CD4-positive, alpha-beta memory T cell (primary cell): Measurements from ENCODE around the gene BFSP2. TPM values are rescaled to one million over a fixed set of nuclear protein-coding genes. Genes with fewer than 3 reads are reported as not detected.

Source experiments
- CTCF ChIA-PET: fragments of 350-600 bp; sonication (Branson Sonifier 250); formaldehyde crosslinking; loops from one replicate; lab custom pipeline; 2021; ENCODE audit warnings: inconsistent platforms; ENCODE audit not compliant: partially characterized antibody; lab: Charles Lee
- POLR2A ChIA-PET: fragments of 350-600 bp; sonication (Branson Sonifier 250); formaldehyde crosslinking; loops from one replicate; lab custom pipeline; 2021; ENCODE audit not compliant: partially characterized antibody; lab: Charles Lee
- DNase-seq, 5 donors: peaks; one replicate each; pipeline versions ENCODE4 v3.0.0 to v3.0.0-alpha.2; 2020 to 2022; ENCODE audit warnings: mixed read lengths in 1 of 5
- H3K27ac ChIP-seq: one replicate; pipeline ENCODE4 v1.7.0; 2013; ENCODE audit warnings: low read depth, low read length
- H3K27me3 ChIP-seq: 2 replicates; pipeline ENCODE4 v1.7.0; 2013; ENCODE audit warnings: mild to moderate bottlenecking, low read length, moderate library complexity; ENCODE audit not compliant: insufficient read depth
- H3K36me3 ChIP-seq: 2 replicates; pipeline ENCODE4 v1.7.0; 2013; ENCODE audit warnings: mild to moderate bottlenecking, low read length, moderate library complexity; ENCODE audit not compliant: insufficient read depth
- H3K4me1 ChIP-seq: 2 replicates; pipeline ENCODE4 v1.7.0; 2013; ENCODE audit warnings: mild to moderate bottlenecking, low read length, moderate library complexity; ENCODE audit not compliant: insufficient read depth
- H3K4me3 ChIP-seq, 2 donors: one replicate each; pipeline ENCODE4 v1.7.0; 2013; ENCODE audit warnings: low read length in 2 of 2, mild to moderate bottlenecking in 1 of 2
- H3K9me3 ChIP-seq, 2 donors: one replicate each; pipeline ENCODE4 v1.7.0; 2013; ENCODE audit warnings: low read length in 2 of 2, control low read depth in 1 of 2; ENCODE audit not compliant: control insufficient read depth in 1 of 2
- H3K27ac Mint-ChIP-seq, 7 donors: one replicate each; pipeline ENCODE4 v1.8.0; 2020 to 2021; ENCODE audit warnings: mixed read lengths in 7 of 7, mild to moderate bottlenecking in 6 of 7, inconsistent platforms in 3 of 7, moderate library complexity in 3 of 7
- H3K27me3 Mint-ChIP-seq, 2 donors: one replicate each; pipeline ENCODE4 v1.8.0; 2020 to 2021; ENCODE audit warnings: mixed read lengths in 2 of 2
- H3K36me3 Mint-ChIP-seq, 2 donors: one replicate each; pipeline ENCODE4 v1.8.0; 2020 to 2021; ENCODE audit warnings: mixed read lengths in 2 of 2, inconsistent platforms in 1 of 2, mild to moderate bottlenecking in 1 of 2
- H3K4me1 Mint-ChIP-seq, 4 donors: one replicate each; pipeline ENCODE4 v1.8.0; 2020 to 2021; ENCODE audit warnings: mixed read lengths in 4 of 4, mild to moderate bottlenecking in 1 of 4
- H3K4me3 Mint-ChIP-seq, 8 donors: one replicate each; pipeline ENCODE4 v1.8.0; 2020 to 2021; ENCODE audit warnings: mixed read lengths in 8 of 8, mild to moderate bottlenecking in 7 of 8, moderate library complexity in 6 of 8, inconsistent platforms in 3 of 8
- H3K9me3 Mint-ChIP-seq, 8 donors: one replicate each; pipeline ENCODE4 v1.8.0; 2020 to 2021; ENCODE audit warnings: mixed read lengths in 8 of 8, mild to moderate bottlenecking in 5 of 8, inconsistent platforms in 3 of 8, moderate library complexity in 1 of 8
- intact Hi-C: fragments of 100-400 bp; cut with micrococcal nuclease; formaldehyde crosslinking; loops from one replicate; pipeline ENCODE4 v1.15.1; 2023
- polyA plus RNA-seq, 2 donors: library from polyadenylated mRNA; unstranded; fragments of 300-500 nt; fragmentation: Illumina TruSeq; gene quantifications; one replicate each; pipeline ENCODE4 v1.2.3, GENCODE V29; 2021
- total RNA-seq, 2 experiments: library from RNA; stranded (reverse); gene quantifications; one replicate each; pipeline ENCODE4 v1.2.3, GENCODE V29; 2021

Gene BFSP2, protein sequence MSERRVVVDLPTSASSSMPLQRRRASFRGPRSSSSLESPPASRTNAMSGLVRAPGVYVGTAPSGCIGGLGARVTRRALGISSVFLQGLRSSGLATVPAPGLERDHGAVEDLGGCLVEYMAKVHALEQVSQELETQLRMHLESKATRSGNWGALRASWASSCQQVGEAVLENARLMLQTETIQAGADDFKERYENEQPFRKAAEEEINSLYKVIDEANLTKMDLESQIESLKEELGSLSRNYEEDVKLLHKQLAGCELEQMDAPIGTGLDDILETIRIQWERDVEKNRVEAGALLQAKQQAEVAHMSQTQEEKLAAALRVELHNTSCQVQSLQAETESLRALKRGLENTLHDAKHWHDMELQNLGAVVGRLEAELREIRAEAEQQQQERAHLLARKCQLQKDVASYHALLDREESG
- total RNA-seq = not detected
- polyA plus RNA-seq = 1 to 10 TPM in 1 of 2 donors, under 1 TPM in 1; 0.86 to 1.3 TPM

GRCh38 chr3:133400006-133400515, at the start of gene BFSP2:
Gene BFSP2, plus strand, starts transcription at chr3:133400056. Its CDS starts 28 bp downstream, at chr3:133400084.
- Mint-ChIP-seq H3K27me3 (no peaks in the 10 kb centered on the region), H3K4me3 (no peak within 1 kb of the TSS), H3K27ac (no peak within 1 kb of the TSS), H3K9me3 (peaks cover 0 to 1% (median 0%) of the 10 kb centered on the region in 8 donors), H3K4me1 (peaks cover 0 to 1% (median 0%) of the 10 kb centered on the region in 4 donors), H3K36me3 (no peaks in the 10 kb centered on the region)
- no peak within 1 kb of the TSS for H3K27ac ChIP-seq
- no peak for DNase-seq
- CTCF ChIA-PET = interaction anchor here (1.9 kb wide), 1 partner anchor 24 kb away, joined by 4 read pairs; no protein-coding TSS in a partner anchor
- H3K9me3 ChIP-seq = no peaks in the 10 kb centered on the region
- no peaks in the 10 kb centered on the region for H3K27me3 ChIP-seq
- no peaks in the 10 kb centered on the region for H3K36me3 ChIP-seq
- H3K4me1 ChIP-seq = no peaks in the 10 kb centered on the region
- intact Hi-C loops = no loop called here
- POLR2A ChIA-PET = interaction anchor here (0.7 kb wide), 1 partner anchor 75 kb away, joined by 3 read pairs; no protein-coding TSS in a partner anchor
- no peak within 1 kb of the TSS for H3K4me3 ChIP-seq

GRCh38 chr3:133354721-133355120, 45.1 kb upstream of the BFSP2 start:
- no peak overlapping the region for H3K27ac Mint-ChIP-seq
- Histone ChIP-seq H3K4me1 (no peaks in the 10 kb centered on the region), H3K9me3 (no peaks in the 10 kb centered on the region), H3K27me3 (no peaks in the 10 kb centered on the region), H3K27ac (no peak overlapping the region), H3K4me3 (no peak overlapping the region), H3K36me3 (no peaks in the 10 kb centered on the region)
- H3K4me1 Mint-ChIP-seq = no peaks in the 10 kb centered on the region
- CTCF ChIA-PET = no interaction called here
- POLR2A ChIA-PET = no interaction called here
- peaks cover 0 to 8% (median 6%) of the 10 kb centered on the region in 8 donors for H3K9me3 Mint-ChIP-seq
- no peak overlapping the region for H3K4me3 Mint-ChIP-seq
- no peak for DNase-seq
- no peaks in the 10 kb centered on the region for H3K36me3 Mint-ChIP-seq
- intact Hi-C loops = no loop called here
- H3K27me3 Mint-ChIP-seq = peaks cover 6 to 11% of the 10 kb centered on the region in 2 donors

DNA sequence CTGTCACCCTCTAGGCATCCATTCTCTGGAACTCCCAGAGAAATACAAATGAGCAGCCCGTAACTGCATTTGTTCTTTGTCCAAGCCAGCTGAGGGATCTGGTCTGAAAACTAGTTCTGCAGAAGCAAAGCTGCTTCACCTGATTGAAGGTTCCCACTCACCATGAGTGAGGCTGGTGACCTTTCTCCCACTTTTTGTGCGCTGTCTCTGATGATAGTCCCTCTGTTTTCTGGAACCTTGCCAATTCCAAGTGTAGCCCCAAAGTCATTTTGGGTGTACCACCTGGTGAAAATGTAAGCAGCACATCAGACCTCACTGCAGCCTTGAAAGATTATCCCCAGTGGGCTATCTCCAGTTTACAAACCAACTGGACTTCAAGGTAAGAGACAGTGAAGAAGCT, 39.4 kb upstream of the BFSP2 start:
- POLR2A ChIA-PET = no interaction called here

GRCh38 chr3:133361011-133361410, 38.8 kb upstream of the BFSP2 start:
- DNase-seq = no peak
- no peaks in the 10 kb centered on the region for H3K36me3 Mint-ChIP-seq
- peaks cover 7% of the 10 kb centered on the region in 2 donors for H3K27me3 Mint-ChIP-seq
- CTCF ChIA-PET = no interaction called here
- no peaks in the 10 kb centered on the region for H3K27me3 ChIP-seq
- H3K36me3 ChIP-seq = no peaks in the 10 kb centered on the region
- H3K4me3 Mint-ChIP-seq = no peak overlapping the region
- H3K9me3 Mint-ChIP-seq = peaks cover 0 to 6% (median 3%) of the 10 kb centered on the region in 8 donors
- H3K4me1 ChIP-seq = no peaks in the 10 kb centered on the region
- POLR2A ChIA-PET = no interaction called here
- H3K4me3 ChIP-seq = no peak overlapping the region
- H3K9me3 ChIP-seq = no peaks in the 10 kb centered on the region
- H3K4me1 Mint-ChIP-seq = no peaks in the 10 kb centered on the region
- intact Hi-C loops = no loop called here
- no peak overlapping the region for H3K27ac ChIP-seq
- H3K27ac Mint-ChIP-seq = no peak overlapping the region

More for the DNA sequence above, 39.4 kb upstream of the BFSP2 start:
- Mint-ChIP-seq H3K9me3 (peaks cover 0 to 8% (median 5%) of the 10 kb centered on the region in 8 donors), H3K4me3 (no peak overlapping the region), H3K36me3 (no peaks in the 10 kb centered on the region), H3K27ac (no peak overlapping the region), H3K4me1 (no peaks in the 10 kb centered on the region), H3K27me3 (peaks cover 5 to 7% of the 10 kb centered on the region in 2 donors)
- H3K27me3 ChIP-seq = no peaks in the 10 kb centered on the region
- CTCF ChIA-PET = no interaction called here
- H3K27ac ChIP-seq = no peak overlapping the region
- intact Hi-C loops = no loop called here
- no peaks in the 10 kb centered on the region for H3K4me1 ChIP-seq
- H3K9me3 ChIP-seq = no peaks in the 10 kb centered on the region
- no peaks in the 10 kb centered on the region for H3K36me3 ChIP-seq
- no peak overlapping the region for H3K4me3 ChIP-seq
- DNase-seq = no peak

GRCh38 chr3:133361435-133361834, 38.4 kb upstream of the BFSP2 start:
- Histone ChIP-seq H3K4me3 (no peak overlapping the region), H3K27me3 (no peaks in the 10 kb centered on the region), H3K9me3 (no peaks in the 10 kb centered on the region), H3K36me3 (no peaks in the 10 kb centered on the region), H3K4me1 (no peaks in the 10 kb centered on the region), H3K27ac (no peak overlapping the region)
- Mint-ChIP-seq H3K27ac (no peak overlapping the region), H3K4me3 (no peak overlapping the region), H3K9me3 (peaks cover 0 to 3% (median 1%) of the 10 kb centered on the region in 8 donors), H3K4me1 (no peaks in the 10 kb centered on the region), H3K36me3 (no peaks in the 10 kb centered on the region), H3K27me3 (peaks cover 7% of the 10 kb centered on the region in 2 donors)
- CTCF ChIA-PET = no interaction called here
- intact Hi-C loops = no loop called here
- DNase-seq = no peak
- POLR2A ChIA-PET = no interaction called here

DNA sequence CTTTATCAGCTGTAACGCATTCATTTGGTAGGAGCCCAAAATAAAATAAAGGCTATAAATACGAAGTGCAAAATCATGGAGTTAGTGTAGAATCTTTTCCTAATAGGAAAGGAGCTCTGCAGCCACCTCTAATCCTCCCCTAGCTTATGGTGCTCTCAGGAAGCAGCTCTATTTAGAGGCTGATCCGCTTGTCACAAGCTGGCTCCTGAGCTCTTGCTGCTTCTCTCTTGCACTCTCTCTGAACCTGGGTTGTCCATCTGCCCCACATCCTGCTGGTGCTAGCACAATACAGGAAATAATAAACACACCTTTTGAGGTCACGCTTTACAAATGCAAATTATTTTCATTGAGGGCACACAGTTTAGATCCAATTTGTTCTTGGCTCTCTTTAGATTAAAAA, 37.3 kb upstream of the BFSP2 start:
- Mint-ChIP-seq H3K27ac (no peak overlapping the region), H3K4me3 (no peak overlapping the region), H3K36me3 (no peaks in the 10 kb centered on the region), H3K4me1 (no peaks in the 10 kb centered on the region), H3K27me3 (peaks cover 3 to 5% of the 10 kb centered on the region in 2 donors), H3K9me3 (peaks cover 0 to 2% (median 0%) of the 10 kb centered on the region in 8 donors)
- no peaks in the 10 kb centered on the region for H3K4me1 ChIP-seq
- no peak overlapping the region for H3K4me3 ChIP-seq
- CTCF ChIA-PET = no interaction called here
- no peaks in the 10 kb centered on the region for H3K27me3 ChIP-seq
- intact Hi-C loops = no loop called here
- DNase-seq = no peak
- H3K36me3 ChIP-seq = no peaks in the 10 kb centered on the region
- no peaks in the 10 kb centered on the region for H3K9me3 ChIP-seq
- POLR2A ChIA-PET = no interaction called here
- no peak overlapping the region for H3K27ac ChIP-seq

GRCh38 chr3:133364704-133365103, 35.2 kb upstream of the BFSP2 start:
- DNase-seq = no peak
- Histone ChIP-seq H3K27ac (no peak overlapping the region), H3K9me3 (no peaks in the 10 kb centered on the region), H3K4me3 (no peak overlapping the region), H3K36me3 (no peaks in the 10 kb centered on the region), H3K4me1 (no peaks in the 10 kb centered on the region), H3K27me3 (no peaks in the 10 kb centered on the region)
- peaks cover 0 to 2% (median 0%) of the 10 kb centered on the region in 8 donors for H3K9me3 Mint-ChIP-seq
- no peak overlapping the region for H3K4me3 Mint-ChIP-seq
- ChIA-PET POLR2A (no interaction called here), CTCF (no interaction called here)
- no peaks in the 10 kb centered on the region for H3K4me1 Mint-ChIP-seq
- H3K27ac Mint-ChIP-seq = no peak overlapping the region
- intact Hi-C loops = no loop called here
- peaks cover 2 to 5% of the 10 kb centered on the region in 2 donors for H3K27me3 Mint-ChIP-seq
- no peaks in the 10 kb centered on the region for H3K36me3 Mint-ChIP-seq
